ENCODE results near the gene M1AP.
"Not testable (repeated sequence)": the region's sequence is repeated elsewhere in the genome, so short reads cannot be mapped to it uniquely, and the experiment has no call there.

Gene M1AP

DNA sequence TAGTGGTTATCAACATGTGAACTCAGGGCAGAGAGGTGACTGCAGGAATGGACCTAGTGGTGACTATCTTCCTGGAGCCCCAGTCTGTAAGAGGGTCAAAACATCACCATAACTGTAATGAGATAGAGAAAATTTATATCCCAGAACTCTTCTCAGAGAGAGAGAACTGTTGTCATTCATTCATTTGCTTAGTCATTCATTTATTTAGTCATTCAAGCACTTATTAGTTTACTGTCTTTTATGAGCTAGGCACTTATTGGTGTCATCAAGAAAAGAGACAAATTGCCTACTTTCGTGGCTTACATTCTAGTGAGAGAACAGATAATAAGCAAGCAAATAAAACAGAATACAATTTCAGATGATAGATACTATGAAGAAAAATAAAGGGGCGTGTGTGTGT lies 59.5 kb downstream of the M1AP start:
- no peak for DNase-seq

DNA sequence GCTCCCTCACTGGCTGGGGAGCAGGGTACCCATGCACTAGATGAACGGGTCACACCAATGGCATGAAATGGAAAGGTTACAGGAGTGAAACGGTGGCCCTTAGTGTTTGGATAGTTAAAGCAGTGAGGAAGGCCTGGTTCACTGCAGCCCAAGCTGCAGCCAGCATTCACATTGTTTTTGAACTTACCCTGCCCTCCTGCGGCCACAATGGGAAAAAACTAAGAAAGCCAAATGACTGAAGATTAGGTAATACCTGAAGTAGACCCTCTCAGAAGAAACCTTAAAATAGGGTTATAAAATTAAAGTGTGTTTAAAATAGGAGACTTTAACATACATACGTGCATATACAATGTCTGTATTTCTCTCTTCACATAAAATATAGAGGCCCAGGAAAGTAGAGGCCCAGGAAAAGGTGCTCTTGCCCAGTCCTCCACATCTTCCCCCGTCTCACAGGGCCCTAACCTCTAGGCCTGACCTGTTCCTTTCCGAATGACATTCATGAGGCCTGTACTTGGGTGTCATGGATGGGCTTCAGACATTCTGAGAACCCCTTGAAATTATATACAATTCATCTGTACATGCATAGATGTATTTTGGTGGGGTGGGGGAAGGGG lies 60.4 kb downstream of the M1AP start:
- peak; percentile 35 for DNase-seq

DNA sequence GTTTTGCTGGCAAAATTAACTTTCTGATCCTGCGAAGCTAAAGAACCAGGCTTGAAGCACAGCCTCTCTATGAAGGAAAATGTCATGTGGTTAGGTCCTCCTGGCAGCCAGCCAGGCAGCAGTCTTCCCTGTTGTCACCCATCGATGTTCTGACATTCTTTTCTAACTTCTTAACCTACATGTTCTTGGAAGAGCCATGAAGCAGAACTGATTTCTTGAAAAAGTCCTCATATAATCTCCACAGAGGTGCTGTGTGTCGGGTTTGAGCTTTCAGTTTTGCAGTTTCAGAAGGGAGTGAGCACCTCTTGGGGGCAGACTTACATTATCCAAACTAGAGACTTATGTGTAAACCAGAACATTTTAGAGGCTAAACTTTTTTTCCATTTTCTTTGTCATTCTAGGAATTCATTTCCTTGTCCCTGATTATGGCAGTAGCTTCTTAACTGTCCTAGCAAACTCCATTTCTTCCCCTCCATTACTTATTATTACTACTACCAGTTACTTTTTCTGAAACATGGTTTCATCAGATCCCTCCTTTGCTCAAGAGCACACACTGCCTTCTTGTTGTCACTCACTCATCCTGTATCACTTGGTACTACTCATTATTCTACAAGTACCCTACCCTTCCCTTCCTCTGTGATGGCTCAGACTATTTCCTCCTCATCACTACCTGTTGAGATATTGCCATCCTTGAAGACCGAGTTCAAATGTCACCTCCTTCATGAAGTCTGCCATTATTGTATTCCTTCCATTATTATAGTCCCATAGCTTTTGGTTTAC lies 62.5 kb downstream of the M1AP start:
- no peak for DNase-seq

DNA sequence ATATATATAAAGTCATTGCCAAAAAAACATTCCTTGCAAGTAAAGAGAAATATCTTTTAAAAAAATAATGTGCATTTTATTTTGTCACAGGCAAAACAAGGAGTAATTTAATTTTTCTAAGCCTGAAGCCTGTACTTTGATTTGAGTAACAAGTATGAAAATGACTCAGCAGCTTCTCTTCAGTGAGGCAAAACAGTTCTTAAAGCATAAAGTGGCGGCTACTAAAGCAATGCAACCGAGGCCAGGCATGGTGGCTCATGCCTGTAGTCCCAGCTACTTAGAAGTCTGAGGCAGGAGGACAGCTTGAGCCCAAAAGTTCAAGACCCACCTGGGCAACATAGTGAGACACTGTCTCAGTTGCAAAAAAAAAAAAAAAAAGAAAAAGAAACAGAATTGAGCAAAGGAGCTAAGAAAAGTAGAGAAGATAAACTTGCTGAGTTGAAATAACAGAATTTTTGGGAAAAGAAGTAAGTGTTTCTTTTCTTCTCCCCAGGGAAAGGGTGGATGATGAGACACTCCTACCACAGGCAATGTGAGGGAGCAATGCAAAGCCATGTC lies 64.0 kb downstream of the M1AP start:
- no peak for DNase-seq

DNA sequence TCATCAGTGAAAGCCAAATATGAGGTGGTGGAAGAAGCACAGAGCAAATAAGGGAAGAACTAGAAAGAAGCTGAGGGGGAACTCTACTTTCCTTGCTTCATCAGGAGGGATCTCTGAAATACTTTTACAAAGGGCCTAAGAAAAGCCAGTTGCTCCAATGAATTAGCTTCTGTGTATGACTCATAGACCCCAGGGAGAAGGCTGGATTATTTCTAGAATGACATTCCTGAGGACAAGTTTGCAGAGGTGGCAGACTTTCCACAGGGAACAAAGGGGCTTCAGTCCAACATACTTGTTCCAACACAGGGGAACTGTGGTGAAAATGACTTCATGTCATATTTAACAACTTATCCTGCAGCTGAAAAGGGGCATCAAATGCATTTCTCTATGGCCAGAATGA lies 64.6 kb downstream of the M1AP start:
- no peak for DNase-seq

DNA sequence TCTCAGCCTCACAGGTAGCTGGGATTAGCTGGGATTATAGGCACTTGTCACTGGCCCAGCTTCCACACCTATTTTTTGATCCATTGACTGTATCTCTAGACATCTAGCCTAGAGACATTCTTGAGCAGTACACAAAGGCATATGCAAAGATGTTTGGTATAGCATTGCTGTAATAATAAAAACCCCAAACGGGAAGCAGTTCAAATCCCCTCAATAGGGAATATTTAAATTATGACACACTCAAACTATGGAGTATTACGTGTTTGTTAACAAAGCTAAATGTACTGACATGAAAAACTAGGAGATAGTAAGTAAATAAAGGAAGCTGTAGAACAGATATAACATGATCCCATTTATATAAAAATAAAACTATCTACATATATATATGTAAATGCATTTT lies 65.9 kb downstream of the M1AP start:
- no peak for DNase-seq

DNA sequence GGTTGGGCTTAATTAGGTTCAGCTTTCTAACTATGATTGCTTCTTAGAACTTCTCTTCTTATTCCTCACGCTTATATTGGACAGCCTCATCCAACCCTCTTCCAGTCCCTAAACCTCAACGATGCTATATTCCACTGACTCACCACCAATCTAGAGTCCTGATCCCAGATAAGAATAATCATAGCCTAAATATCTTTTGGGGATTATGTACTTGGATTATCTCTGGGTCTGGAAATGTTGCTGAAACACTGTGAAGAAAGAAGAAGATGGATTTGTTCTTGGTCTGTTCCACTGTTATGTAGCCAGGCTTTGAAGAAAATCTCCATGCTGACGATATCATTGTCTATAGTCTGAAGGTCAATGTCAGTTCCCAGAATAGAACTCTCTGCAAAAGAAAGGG lies 66.7 kb downstream of the M1AP start:
- DNase-seq, result no peak

DNA sequence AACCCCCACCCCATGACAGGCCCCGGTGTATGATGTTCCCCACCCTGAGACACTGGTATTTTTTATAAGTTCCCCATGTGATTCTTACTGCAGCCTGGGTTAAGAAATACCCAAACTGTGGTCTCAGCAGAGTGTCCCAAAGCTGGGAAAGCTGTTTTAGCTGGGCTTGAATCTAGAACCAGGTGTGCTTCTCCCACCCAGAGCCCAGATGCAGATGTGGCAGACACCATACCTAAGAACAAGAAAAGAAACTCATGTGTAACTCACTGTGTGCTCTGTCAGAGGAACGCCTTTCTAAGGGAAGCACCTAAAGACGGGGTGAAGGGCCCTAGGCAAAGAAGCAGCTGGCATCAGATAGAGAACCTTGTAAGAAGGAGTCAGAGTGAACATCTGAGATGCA lies 69.7 kb downstream of the M1AP start:
- no peak for DNase-seq

DNA sequence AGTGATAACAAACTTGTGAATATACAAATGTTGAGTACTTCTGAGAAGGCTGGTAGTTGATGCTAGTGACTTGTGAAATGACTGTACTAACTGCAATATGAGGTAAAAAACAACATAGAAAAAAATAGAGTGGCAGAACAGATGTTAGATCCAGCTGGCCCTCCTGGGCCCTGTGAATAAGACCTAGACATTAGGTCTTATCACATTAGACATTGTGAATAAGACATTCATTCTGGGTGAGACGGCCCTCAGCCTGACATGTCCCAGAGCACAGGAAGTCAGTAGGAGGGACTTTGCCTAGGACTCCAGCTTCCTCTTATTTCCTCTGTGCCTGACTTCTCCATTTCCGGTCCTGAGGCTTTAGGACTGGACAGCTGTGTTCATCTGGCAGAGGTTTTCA lies 70.7 kb downstream of the M1AP start:
- DNase-seq, result no peak

DNA sequence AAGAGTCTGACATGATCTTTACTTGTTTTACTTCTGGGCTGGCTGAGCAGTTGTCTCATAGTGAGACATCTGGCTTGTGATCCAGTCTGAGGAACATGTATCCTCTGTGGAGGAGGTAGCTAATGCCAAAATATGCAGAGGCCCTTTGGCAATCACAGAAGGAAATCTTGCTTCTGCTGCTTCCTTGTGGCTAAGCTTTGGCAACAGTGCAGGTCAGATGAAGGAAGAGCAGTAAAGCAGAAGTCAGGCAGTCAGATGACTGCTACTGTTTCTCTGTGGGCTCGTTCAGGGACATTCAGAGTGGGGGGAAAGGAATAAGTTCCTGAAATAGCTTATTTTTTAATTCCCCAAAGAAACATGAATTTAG lies 71.3 kb downstream of the M1AP start:
- DNase-seq, result no peak

DNA sequence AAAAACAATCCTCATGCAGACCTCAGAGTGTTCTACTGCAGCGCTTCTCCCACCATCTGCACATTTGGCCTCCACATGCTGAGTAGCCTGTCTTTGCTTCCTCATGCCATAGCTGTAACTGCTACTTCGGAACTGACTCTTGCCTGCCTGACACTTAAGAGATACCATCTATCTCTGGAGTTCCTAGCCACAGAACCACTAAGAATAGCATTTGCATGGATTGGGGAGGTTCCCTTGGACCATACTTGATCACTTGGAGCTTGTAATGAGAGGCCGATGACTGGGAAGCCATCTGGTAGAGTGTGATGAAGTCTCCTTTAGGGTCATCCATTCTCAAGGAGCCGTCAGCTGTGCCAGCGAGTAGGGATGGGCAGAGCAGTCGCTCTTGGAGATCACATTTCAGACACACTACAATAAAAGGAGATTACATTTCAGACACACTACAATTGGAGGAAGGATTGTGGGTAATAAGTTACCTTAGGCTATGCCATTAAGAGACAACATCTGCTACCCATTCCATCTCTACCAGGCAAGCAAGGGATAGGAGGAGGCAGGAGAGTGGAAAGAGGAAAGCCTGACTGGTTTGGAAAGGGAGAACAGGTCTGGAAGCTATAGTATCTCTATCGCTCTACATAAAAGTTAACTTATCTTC lies 71.8 kb downstream of the M1AP start:
- no peak for DNase-seq

DNA sequence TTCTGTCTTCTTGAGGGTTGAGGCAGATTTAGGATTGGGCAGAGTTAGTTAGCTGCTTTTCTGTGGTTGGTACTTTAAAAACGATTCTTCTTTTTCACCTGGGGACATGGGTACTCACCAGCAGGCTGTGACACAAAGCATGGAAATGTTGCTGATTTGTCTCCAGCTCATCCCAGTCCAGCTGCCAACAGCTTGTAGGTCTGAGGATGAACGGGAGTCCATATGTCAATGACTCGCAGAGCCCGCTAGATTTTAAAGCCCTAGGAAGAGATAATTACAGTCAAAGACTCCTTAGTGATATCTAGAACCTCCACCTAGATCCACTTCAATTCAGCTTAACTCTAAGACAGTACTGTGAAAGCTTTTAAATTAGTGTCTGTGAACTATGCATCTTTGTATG lies 72.8 kb downstream of the M1AP start:
- DNase-seq, result no peak

DNA sequence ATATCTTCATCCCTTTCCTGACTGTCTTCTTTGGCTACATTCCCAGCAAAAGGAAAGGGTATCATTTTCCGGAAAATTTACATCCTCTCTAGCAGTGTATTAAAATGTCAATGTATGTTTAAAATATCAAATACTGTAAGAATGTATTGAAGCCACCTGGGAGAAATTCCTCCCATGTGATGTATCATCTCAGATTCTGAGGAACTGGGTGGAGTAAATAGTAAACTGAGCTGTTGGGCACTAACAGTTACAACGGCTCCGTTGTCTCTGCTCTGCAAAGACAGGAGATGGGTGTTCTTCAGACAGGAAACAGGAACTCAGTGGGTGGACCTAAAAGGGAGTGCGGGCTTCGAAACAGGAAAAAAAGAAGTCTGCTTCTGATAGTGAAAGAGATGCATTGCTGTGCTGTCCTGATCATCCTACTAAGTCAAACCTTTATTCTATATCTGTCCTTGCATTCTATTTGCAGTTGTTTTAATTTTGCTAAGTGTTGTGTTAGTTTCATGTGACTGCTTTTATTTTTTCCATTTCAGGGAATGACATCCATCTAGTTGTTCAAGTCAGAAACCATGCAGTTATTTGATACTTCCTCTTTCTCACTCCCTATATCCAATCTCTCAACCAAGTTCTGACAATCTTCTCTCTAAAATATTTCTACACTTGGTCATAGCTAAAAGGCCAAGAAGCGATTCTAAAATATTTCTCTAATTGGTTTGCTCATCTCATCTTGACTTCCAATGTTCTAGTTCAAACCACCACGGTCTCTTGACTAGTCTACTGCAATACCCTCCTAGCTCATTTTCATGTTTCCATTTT lies 74.2 kb downstream of the M1AP start:
- DNase-seq, result no peak

DNA sequence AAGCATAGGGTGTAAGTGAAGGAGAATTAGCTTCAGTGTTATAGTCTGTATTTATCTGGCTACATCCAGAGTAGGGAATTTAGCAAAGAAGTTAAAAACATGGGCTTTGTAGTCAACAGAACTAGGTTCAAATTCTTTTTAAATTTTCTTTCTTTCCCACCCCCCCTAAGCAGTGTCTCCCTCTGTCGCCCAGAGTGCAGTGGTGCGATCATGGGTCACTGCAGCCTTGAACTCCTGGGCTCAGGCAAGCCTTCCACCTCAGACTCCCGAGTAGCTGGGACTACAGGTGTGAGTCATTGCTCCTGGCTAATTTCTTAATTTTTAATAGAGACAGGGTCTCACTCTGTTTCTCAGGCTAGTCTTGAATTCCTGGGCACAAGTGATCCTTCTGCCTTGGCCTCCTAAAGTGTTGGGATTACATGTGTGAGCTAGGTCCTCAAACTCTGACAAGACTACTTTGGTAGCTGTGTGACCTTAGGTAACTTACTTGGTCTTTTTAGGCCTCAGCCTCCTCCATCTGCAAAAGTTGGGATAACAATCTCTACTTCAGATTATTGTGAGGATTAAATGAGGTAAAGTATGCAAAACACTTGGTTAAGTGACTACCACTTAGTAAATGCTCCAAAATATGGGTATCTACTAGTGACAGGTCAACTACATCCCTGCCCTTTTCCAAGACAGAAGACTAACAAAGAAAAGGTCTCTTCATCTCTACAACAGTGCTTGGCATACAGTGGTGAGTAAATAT lies 75.8 kb downstream of the M1AP start:
- DNase-seq, result no peak

DNA sequence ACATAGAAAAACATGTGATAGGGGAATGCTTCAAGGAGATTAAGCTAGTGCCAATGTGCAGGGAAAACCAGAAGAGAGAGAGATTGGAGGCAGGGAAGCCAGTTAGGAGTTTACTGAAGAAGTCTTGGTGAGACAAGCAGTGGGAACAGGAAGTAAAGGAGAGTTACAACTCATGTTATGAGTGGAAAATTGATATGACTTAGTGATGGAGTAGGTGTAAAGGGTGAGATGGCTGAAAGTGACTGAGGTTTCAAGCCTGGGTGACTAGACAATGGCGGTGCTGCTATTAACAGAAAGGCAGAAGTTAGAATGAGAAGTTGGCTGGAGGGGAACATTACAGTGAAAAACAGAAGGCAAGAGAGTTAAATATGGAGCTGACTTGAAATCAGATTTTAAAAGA lies 77.1 kb downstream of the M1AP start:
- no peak for DNase-seq

DNA sequence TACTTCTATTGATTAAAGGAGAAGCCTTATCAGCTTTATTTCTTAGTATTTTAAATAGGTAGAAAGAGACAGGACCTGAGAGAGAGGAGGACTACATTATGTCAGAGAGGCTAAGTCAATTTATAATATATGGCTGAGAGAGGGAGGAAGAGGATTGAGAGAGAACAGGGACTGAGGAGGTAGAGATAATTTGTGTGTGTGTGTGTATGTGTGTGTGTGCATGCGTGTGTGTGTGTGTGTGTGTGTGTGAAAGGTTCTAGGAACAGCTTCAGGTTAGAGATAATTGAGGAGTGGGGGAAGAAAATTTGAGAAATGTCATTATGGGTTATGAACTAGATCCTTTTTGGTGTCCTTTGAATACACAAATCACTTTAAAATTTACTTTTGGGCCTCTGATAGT lies 78.4 kb downstream of the M1AP start:
- no peak for DNase-seq

DNA sequence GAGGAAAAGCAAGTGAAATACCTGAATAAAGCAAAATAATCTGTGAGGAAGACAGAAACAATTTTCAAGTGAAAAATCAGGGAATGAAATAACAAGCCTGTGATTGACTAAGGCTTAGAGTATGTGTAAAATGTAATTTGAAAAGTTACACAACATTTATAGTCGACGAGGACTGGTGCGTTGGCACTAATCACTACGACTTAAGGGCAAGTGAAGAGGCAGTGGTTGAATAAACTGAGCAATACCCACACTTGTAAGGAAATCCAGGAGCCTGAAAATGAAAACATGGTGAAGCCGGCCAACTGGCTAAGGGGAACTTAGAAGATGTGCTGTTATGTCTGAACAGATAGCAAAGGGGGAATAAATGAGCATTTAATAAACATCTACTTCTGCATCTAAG lies 80.2 kb downstream of the M1AP start:
- no peak for DNase-seq

DNA sequence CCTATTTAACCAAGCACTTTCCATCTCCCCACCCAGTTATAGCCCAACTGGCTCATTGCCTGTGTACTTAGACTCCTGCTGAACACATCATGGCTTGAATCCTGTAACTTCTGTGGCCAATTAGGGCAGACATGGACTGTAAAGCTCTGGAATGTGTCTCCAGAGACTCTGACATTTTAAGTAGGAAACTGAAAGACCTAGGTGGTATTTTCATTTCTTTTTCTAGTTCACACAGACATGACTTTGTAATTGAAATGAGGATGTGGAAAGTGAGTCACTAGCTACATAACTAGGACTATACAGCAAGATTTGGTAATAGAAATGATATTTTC lies 81.4 kb downstream of the M1AP start:
- DNase-seq, result no peak

DNA sequence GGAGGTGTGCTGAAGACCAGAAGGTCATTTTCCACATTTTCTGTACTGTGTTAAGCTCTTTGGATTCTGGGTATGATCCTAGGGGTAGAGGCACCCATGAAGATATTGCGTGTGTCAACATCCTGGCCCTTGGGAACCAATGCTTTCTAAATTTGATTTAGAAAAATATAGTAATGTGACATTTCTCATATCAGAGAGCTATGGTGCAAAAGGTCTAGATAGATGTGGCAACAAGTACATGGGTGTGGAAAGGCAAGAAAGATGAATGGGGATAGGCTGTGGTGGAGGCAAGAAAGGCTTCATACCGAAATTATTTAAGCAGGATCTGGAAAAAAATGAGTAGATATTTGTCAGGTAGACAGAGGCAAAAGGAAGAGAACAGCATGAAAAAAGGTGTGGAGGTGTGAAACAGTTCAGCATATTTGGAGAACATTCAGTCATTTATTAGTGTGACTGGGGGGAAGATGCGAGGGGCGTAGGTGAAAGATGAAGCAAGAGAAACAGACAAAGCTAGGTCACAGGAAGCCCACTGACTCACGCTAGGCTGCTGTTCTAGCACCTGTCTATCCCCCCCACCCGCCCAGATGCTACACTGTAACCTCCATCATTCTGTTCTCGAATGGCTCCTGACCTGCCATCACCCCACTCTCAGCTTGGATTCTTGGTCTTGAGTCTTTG lies 81.9 kb downstream of the M1AP start:
- no peak for DNase-seq

DNA sequence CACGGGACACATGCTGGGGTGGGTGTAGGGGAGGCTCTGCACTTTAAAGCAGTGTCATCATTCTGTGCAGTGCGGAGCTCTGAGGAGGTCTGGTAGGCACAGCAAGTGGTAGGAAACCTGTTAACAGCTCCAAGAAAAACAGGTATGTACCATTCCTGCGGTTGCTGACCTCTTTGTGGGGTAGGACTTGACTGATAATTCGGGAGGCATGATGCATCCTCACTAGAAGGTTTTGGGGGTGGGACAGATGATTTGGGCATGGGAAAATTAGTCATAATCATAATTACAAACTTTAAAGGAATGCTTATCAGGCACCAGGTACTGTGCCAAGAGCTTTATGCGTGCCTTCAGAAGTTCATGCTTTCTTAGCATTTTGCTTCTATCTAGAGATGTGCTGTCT lies 83.9 kb downstream of the M1AP start:
- DNase-seq, result no peak

DNA sequence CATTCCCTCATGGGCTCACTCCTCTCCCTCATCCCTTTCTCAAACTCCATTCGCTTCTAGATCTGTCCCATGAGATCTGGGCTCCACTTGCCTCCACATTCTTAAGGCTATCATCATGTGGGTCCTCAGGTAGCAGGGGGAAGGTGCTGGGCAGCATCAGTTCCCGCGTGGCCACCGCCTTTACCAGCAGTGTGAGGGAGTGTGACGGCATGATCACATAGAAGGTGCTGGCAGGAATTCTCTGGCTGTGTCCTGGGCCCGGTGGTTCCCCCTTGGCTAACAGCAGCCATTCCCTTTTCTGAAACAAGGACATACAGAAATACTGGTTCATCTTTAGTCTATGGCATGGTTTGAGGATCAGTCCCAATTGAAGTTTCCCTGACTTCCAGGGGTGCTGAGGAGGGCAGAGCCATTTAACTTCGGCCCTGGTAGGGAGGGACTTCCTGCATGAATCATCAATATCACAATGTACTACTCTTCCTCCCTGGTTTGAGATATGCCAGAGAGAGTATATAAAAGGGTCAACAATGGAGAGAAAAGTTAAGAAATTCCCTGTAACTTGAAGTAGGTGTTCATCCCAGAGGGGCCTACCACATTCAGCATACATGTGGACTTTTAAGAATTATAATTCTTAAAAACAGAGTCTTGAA lies 85.9 kb downstream of the M1AP start:
- DNase-seq, result no peak

DNA sequence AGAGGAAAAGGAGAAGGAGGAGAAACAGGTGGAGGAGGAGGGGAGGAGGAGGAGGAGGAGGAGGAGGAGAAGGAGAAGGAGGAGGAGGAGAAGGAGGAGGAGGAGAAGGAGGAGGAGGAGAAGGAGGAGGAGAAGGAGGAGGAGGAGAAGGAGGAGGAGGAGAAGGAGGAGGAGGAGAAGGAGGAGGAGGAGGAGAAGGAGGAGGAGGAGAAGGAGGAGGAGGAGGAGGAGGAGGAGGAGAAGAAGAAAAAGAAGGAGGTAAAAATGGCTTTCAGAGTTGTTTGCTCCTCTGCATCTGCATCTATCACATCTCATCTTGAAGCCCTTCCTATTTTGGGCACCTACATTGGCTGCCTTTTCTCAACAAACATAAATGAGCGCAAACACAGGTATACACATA lies 87.1 kb downstream of the M1AP start:
- not testable (repeated sequence) for DNase-seq

All from DMS79 (cell line).